Esophagus muscularis mucosa (tissue), 4 donors: Measurements from ENCODE around the gene EMC7. TPM values are rescaled to one million over a fixed set of nuclear protein-coding genes. Genes with fewer than 3 reads are reported as not detected.

ENCODE experiments used
- DNase-seq: peaks from one replicate; pipeline ENCODE4 v3.0.0-alpha.2; 2017; ENCODE audit errors: extremely low spot score
- H3K27ac ChIP-seq, 4 donors: fragments of 200-600 bp; sonication (generic); replicated peaks in 1 of 4; 1 replicate in 3 of 4; 2 replicates in 1 of 4; pipeline ENCODE4 v1.5.1; 2016 to 2019; ENCODE audit warnings: mild to moderate bottlenecking in 1 of 4
- H3K27me3 ChIP-seq, 4 donors: fragments of 200-600 bp; sonication (generic); one replicate each; pipeline versions ENCODE4 v1.5.1 to v1.6.0; 2016 to 2019
- H3K36me3 ChIP-seq, 4 donors: fragments of 200-600 bp; sonication (generic); one replicate each; pipeline ENCODE4 v1.5.1; 2016 to 2019
- H3K4me1 ChIP-seq, 4 donors: fragments of 200-600 bp; sonication (generic); one replicate each; pipeline ENCODE4 v1.5.1; 2016 to 2019
- H3K4me3 ChIP-seq, 4 donors: fragments of 200-600 bp; sonication (generic); 1 replicate in 2 of 4; 2 replicates in 2 of 4; pipeline ENCODE4 v1.5.1; 2016 to 2019; ENCODE audit warnings: mild to moderate bottlenecking in 4 of 4, moderate library complexity in 1 of 4
- H3K9me3 ChIP-seq, 4 donors: fragments of 200-600 bp; sonication (generic); 1 replicate in 3 of 4; 2 replicates in 1 of 4; pipeline ENCODE4 v1.5.1; 2016 to 2019
- EP300 ChIP-seq: sonication (generic); formaldehyde crosslinking; IDR thresholded peaks from one replicate; pipeline ENCODE4 v1.6.1; 2017; ENCODE audit warnings: antibody characterized with exemption
- POLR2A ChIP-seq: fragments of 450-650 bp; IDR thresholded peaks from one replicate; pipeline ENCODE4 v1.6.1; 2017; ENCODE audit warnings: antibody characterized with exemption, moderate library complexity, mild to moderate bottlenecking, low read depth
- POLR2AphosphoS5 ChIP-seq, 2 donors: sonication (generic); formaldehyde crosslinking; IDR thresholded peaks; one replicate each; pipeline ENCODE4 v1.6.1; 2017; ENCODE audit warnings: antibody characterized with exemption in 2 of 2
- WGBS: methylation state at CpG from one replicate; pipeline ENCODE4 v1.1.5; 2018; 5-methylcytosine and 5-hydroxymethylcytosine counted together
- intact Hi-C: fragments of 100-400 bp; cut with DNase I; formaldehyde crosslinking; loops from one replicate; pipeline ENCODE4 v1.15.1; 2023
- total RNA-seq, 4 donors: library from RNA; depleted of rRNA; stranded (reverse); fragments of >200 nt; gene quantifications; one replicate each; pipeline versions ENCODE4 v1.1.0 to v1.2.1, GENCODE V29; 2016
- TF ChIP-seq, protein P1 (sequence below), 3 experiments: fragments of 200-600 bp in 2 of 3; fragments of 450-650 bp in 1 of 3; sonication (generic) in 2 of 3; IDR thresholded peaks; one replicate each; pipeline ENCODE4 v1.5.1; 2017 to 2019; ENCODE audit warnings: antibody characterized with exemption in 3 of 3, mild to moderate bottlenecking in 2 of 3, moderate library complexity in 1 of 3

The EMC7 gene
- total RNA-seq, 4 donors from 2014 or later, result 38.6 to 47.1 (median 42.4) TPM

- intact Hi-C loops, result no loop called here
- DNase-seq, result no peak
- Histone ChIP-seq H3K4me1 (peaks cover 0 to 8% (median 0%) of the 10 kb centered on the region in 4 donors), H3K27me3 (no peaks in the 10 kb centered on the region), H3K4me3 (no peak overlapping the region), H3K9me3 (no peaks in the 10 kb centered on the region), H3K27ac (no peak overlapping the region), H3K36me3 (no peaks in the 10 kb centered on the region)
- TF ChIP-seq POLR2A (no peak), EP300 (no peak), POLR2AphosphoS5 (IDR thresholded peaks at IDR 0.05) (no peak)
- TF ChIP-seq, protein P1, sequence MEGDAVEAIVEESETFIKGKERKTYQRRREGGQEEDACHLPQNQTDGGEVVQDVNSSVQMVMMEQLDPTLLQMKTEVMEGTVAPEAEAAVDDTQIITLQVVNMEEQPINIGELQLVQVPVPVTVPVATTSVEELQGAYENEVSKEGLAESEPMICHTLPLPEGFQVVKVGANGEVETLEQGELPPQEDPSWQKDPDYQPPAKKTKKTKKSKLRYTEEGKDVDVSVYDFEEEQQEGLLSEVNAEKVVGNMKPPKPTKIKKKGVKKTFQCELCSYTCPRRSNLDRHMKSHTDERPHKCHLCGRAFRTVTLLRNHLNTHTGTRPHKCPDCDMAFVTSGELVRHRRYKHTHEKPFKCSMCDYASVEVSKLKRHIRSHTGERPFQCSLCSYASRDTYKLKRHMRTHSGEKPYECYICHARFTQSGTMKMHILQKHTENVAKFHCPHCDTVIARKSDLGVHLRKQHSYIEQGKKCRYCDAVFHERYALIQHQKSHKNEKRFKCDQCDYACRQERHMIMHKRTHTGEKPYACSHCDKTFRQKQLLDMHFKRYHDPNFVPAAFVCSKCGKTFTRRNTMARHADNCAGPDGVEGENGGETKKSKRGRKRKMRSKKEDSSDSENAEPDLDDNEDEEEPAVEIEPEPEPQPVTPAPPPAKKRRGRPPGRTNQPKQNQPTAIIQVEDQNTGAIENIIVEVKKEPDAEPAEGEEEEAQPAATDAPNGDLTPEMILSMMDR (IDR thresholded peaks at IDR 0.05), result no peak
- WGBS, result 74% methylated on average over 3 of the region's 3 CpGs
These were observed 41.7 kb downstream of the EMC7 start for GRCh38 chr15:34059946-34060345.

DNA sequence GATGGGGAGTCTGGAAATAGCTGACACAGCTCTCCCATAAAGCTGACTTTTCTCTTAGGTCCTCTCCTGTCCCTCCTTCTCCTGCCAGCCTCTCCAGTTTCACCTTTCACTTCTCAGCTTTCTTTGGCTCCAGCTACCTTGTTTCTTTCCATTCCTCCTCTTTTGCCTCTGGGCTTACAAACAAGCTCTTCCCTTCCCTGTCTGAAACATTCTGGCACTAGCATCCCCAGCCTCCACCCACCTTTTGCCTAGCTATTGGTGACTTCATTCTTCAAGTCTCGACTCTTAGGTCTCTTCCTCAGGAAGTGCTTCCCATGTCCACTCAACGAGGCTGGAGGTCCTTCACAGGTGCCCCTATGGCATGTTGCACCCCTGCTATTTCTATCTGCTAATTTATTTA, 42.2 kb downstream of the EMC7 start:
- TF ChIP-seq POLR2AphosphoS5 (IDR thresholded peaks at IDR 0.05) (no peak), EP300 (no peak), POLR2A (no peak)
- TF ChIP-seq, protein P1 (IDR thresholded peaks at IDR 0.05), result no peak

GRCh38 chr15:34056911-34057310, 44.8 kb downstream of the EMC7 start:
- Histone ChIP-seq H3K36me3 (no peaks in the 10 kb centered on the region), H3K27ac (no peak overlapping the region), H3K27me3 (no peaks in the 10 kb centered on the region), H3K4me3 (no peak overlapping the region), H3K9me3 (no peaks in the 10 kb centered on the region), H3K4me1 (peaks cover 0 to 4% (median 0%) of the 10 kb centered on the region in 4 donors)
- 78% methylated on average over 5 of the region's 5 CpGs for WGBS
- TF ChIP-seq, protein P1 (IDR thresholded peaks at IDR 0.05), result no peak
- TF ChIP-seq POLR2AphosphoS5 (IDR thresholded peaks at IDR 0.05) (no peak), POLR2A (no peak), EP300 (no peak)
- intact Hi-C loops, result no loop called here
- no peak for DNase-seq

More for the DNA sequence above, 42.2 kb downstream of the EMC7 start:
- intact Hi-C loops, result no loop called here
- DNase-seq, result no peak
- Histone ChIP-seq H3K9me3 (no peaks in the 10 kb centered on the region), H3K36me3 (no peaks in the 10 kb centered on the region), H3K4me1 (peaks cover 0 to 8% (median 0%) of the 10 kb centered on the region in 4 donors), H3K27ac (no peak overlapping the region), H3K4me3 (no peak overlapping the region), H3K27me3 (no peaks in the 10 kb centered on the region)
- WGBS, result 61% methylated on average over 2 of the region's 2 CpGs

GRCh38 chr15:34055868-34056595, 45.6 kb downstream of the EMC7 start:
- no peaks in the 10 kb centered on the region for H3K27me3 ChIP-seq
- WGBS, result 57% methylated on average over 3 of the region's 3 CpGs
- intact Hi-C loops, result no loop called here
- H3K9me3 ChIP-seq, result peaks cover 0 to 6% (median 2%) of the 10 kb centered on the region in 4 donors
- no peaks in the 10 kb centered on the region for H3K4me1 ChIP-seq
- no peaks in the 10 kb centered on the region for H3K36me3 ChIP-seq
- DNase-seq, result no peak
- no peak overlapping the region for H3K27ac ChIP-seq
- TF ChIP-seq EP300 (no peak), POLR2A (no peak), POLR2AphosphoS5 (IDR thresholded peaks at IDR 0.05) (no peak)
- TF ChIP-seq, protein P1 (IDR thresholded peaks at IDR 0.05), result no peak
- H3K4me3 ChIP-seq, result no peak overlapping the region
